GM18517 (cell line): ENCODE data around the gene SFSWAP.

Source experiments
- ATAC-seq: cut with Tn5 transposase; IDR thresholded peaks from one replicate; pipeline ENCODE4 v1.9.1; 2021; ENCODE audit warnings: mild to moderate bottlenecking, moderate library complexity; ENCODE audit not compliant: unreplicated experiment

Gene SFSWAP

GRCh38 chr12:131831635-131832041 lies 120.7 kb downstream of the SFSWAP start:
- no peak for ATAC-seq

- ATAC-seq, result no peak
Observed at GRCh38 chr12:131832321-131833231, 121.7 kb downstream of the SFSWAP start.

DNA sequence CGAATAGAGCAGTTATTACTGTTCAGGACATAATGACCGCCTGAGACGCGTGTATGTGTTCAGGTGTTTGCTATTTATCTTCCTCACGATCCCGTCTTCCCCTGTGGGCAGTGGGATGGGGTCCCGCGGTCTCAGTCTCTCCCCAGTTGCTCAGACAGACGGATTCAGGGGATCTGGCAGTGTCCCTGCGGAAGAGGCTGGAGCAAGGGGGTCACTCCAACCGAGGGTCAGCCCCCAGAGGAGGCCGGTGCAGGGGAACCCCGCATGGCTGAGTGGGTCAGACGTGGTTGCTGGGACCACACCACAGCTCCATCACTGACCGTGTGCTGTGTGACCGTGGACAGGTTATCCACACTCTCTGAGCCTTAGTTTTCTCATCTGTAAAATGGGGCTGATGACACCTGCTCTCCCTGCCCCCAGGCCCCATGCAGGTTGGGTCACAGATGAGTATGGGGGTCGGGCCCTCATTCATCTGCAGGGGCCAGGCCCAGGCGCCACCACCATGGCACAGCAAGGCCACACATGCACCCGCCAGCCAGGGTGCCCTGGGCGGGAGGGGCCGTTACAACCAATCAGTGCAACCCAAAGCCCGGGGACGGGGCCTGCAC lies 122.5 kb downstream of the SFSWAP start:
- no peak for ATAC-seq

GRCh38 chr12:131833896-131834641 lies 123.2 kb downstream of the SFSWAP start:
- ATAC-seq, result no peak

GRCh38 chr12:131834798-131835615 lies 124.1 kb downstream of the SFSWAP start:
- no peak for ATAC-seq

DNA sequence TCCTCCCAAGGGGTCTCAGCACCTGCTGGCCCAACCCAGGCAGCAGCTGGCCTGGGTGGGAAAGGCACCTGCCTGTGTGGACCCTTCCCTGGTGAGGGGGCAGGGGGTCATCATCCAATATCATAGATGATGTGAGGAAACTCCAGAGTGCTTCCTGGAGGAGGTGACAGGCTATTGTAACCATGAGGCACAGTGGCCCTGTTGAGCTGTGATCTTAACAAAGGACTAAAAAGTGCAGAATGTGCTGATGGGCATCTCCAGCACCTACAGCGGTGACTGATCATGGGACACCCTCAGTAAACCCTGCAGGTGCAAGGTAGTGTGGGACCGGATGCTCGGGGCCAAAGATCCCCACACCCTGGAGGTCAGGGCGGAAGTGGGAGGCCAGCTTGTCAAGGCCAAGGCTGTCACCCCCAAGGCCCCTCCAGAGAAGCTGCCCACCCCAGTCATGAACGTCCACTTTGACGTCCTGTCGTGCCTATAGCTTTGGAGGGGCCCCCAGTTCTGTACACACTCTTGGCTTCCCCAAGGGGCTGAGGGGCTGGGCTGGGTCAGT lies 124.8 kb downstream of the SFSWAP start:
- ATAC-seq, result no peak

DNA sequence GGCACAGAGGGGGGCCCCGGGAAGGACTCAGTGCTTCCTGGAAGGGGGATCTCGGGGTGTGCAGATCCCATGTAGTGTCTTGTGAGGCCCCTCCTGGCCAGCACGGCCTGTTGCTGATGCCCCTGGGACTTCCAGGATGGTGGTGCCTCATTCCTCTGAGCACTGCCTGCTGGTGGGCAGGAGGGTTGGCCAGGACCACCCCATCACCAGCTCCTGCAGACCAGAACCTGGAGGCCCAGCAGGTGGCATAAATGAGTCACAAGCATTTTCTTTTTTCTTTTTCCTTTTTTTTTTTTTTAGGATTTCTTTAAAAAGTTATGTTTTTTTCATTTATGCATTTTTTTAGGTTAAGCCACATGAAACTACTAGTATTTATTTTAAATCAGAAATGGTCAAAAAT lies 125.3 kb downstream of the SFSWAP start:
- ATAC-seq, result no peak

DNA sequence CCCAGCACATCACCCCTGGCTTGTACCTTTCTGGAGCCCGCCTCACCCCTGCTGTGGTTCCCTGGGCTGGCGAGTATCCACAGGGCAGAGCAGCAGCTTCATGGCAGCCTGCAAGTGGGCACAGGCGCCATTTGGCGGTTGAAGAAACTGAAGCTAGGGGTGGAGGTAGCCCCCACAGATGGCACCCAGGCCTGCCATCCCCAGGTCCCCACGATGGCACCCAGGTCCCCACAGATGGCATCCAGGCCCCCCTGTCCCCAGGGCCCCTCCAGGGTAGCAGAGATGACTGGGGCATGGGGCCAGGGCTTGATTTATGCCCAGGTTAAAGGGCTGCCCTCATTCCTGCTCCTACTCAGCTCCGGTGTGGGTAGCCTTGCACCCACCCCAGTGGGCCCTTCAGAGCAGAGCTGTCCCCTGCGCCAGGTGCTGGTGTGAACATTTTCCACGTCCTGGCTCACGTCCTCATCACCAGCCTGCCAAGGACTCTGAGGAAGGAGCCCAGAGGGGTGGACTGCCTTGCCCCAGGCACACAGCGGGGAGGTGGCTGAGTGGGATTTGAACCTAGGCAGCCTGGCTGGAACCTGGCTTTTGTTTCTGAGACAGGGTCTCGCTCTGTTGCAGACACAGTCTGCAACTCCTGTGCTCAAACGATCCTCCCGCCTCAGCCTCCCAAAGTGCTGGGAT lies 126.0 kb downstream of the SFSWAP start:
- ATAC-seq, result no peak

DNA sequence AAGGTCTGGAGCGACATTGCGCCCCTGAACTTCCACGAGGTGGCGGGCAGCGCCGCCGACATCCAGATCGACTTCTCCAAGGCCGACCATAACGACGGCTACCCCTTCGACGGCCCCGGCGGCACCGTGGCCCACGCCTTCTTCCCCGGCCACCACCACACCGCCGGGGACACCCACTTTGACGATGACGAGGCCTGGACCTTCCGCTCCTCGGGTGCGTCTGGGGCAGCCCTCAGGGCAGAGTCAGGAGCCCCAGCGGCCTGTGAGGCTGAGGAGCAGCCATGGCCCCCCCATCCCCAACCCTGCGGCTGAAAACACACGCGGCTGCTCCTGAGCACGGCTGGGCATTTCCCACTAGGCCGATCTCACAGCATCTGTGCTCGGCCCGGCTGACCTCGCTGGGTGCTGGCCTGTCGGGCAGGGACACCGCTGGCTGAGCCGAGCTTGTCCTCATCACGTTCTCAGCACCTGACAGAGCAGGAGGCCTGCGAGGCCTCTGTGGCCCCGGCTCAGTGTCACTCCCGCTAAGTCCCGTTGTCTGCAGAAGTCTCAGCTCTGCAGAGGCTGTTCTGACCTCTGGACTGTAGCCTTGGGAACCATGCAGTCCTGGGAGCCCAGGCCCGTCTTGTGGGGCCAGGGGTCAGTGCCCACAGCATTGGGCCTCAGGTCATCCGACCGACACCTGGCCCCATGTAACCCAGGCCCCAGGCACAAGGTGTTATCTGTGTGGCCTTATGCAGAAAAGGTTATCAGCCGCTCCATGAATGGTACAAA lies 129.9 kb downstream of the SFSWAP start:
- ATAC-seq, result no peak

DNA sequence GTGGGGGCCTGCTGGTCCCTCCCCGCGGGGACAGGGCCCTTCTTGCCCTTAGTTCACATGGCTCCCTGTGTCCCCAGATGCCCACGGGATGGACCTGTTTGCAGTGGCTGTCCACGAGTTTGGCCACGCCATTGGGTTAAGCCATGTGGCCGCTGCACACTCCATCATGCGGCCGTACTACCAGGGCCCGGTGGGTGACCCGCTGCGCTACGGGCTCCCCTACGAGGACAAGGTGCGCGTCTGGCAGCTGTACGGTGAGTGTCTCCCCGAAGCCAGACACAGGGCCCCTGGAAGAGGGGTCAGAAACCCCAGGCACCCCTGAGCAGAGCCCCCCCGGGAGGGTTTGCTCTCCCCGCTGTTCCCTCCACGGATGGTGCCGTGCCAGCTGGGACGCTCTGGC lies 130.7 kb downstream of the SFSWAP start:
- ATAC-seq, result no peak

DNA sequence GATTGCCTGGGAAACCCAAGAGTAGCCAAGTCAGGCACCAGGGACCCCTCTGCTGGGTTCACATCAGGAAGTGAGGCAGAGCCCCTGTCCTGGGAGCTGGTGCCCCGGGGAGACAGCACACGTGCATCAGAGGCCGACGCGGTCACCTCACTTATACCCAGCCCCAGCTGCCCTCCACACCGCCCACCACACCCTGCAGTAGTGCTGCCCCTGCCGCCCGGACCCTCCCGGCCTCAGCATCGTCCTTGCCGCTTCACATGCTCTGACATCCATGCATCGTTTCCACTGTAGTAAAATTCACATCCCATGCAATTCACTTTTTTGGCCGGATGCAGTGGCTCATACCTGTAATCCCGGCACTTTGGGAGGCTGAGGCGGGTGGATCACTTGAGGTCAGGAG lies 131.3 kb downstream of the SFSWAP start:
- no peak for ATAC-seq

- ATAC-seq, result no peak
Observed at GRCh38 chr12:131843527-131843926, 132.6 kb downstream of the SFSWAP start.

DNA sequence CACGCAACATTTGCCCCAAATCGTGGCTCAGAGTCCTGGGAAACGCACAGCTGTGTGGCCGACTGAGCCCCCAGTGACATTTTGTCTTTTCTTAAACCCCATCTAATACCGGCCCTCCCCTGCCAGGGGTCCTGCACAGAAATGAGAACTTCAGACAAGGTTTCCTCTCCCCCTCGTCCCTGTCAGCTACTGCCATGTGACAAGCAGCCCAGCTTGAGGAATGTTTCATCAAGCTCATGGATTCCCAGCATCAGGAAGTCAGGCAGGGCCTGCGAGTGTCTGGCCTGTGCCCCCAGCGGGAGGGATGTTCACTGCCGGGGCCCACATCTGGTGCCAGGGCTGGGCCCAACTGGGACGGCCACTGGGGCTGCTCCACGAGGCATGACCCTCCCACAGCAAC lies 133.2 kb downstream of the SFSWAP start:
- ATAC-seq, result no peak

DNA sequence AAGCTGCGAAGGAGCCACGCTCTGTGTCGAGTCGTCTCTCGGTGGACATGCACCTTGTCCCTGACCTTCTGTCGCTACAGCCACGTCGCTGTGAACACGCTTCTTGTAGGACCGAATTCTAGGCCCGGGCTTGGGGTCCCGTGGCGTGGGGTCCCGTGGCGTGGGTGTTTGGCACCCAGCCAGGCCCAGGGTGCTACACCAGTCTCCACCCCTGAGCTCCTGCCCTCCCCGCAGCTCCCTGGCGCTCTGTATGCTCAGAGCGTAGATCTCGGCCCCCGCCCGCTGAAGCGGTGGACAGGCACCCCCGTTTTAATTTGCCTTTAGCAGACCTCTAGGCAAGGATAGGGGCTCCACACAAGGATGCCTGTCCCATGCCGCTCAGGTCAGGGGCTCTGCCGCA lies 133.8 kb downstream of the SFSWAP start:
- no peak for ATAC-seq

- no peak for ATAC-seq
Observed at GRCh38 chr12:131845121-131845520, 134.2 kb downstream of the SFSWAP start.

DNA sequence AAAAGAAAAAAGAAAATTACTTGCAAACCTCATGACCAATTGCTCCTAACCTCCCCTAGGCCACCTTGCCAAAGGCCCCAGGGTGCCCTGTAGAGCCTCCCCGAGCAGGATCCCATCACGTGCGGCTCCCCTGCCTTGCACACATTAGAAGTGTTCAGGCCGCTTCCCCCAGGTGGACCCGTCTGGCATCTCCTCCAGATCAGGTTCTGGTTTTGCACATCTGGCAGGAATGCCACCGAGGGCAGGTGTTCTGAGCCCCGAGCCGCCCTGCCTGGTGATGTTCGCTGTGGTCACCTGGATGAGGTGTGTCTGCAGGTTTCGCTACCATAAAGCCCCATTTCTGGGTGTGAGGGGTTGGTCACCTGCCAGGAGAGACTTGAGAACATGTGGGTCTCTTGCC lies 136.6 kb downstream of the SFSWAP start:
- ATAC-seq, result no peak

DNA sequence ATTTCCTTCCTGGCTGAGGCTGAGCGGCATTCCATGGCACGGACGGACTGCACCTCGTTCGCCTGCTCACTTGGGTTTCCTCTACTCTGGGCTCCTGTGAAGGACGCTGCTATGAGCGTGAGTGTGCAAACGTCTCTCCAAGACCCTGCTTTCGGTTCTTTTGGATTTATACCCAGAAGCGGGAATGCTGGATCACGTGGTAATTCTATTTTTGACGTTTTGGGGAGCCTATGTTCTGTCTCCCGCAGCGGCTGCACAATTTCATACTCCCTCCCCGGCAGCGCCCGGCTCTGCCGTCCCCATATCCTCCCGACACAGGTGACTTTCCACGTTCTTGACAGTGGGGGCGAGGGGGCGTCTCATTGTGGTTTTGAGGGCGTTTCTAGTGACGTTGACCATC lies 137.9 kb downstream of the SFSWAP start:
- ATAC-seq, result no peak
